Peyer's patch (tissue), 4 donors: Measurements from ENCODE around the gene CDC26.

Experiments used
- CTCF ChIP-seq, 6 experiments: fragments of 450-650 bp in 4 of 6; fragments of 200-600 bp in 2 of 6; sonication (generic) in 1 of 6; IDR thresholded peaks; one replicate each; pipeline ENCODE4 v1.5.1; 2017 to 2019; ENCODE audit warnings: antibody characterized with exemption in 6 of 6, mild to moderate bottlenecking in 3 of 6, moderate library complexity in 1 of 6
- POLR2A ChIP-seq, 2 donors: fragments of 450-650 bp; IDR thresholded peaks; one replicate each; pipeline ENCODE4 v1.5.1; 2017; ENCODE audit warnings: antibody characterized with exemption in 2 of 2, mild to moderate bottlenecking in 2 of 2, moderate library complexity in 2 of 2

- TF ChIP-seq CTCF (IDR thresholded peaks at IDR 0.05) (no peak), POLR2A (IDR thresholded peaks at IDR 0.05) (no peak)
These were observed 36.5 kb downstream of the CDC26 start for GRCh38 chr9:113238859-113239232.
